ENCODE data around the gene BBC3.
A peak's percentile ranks its signal among the peaks of the same experiment; 100 is the strongest.
"Not testable (repeated sequence)": the region's sequence is repeated elsewhere in the genome, so short reads cannot be mapped to it uniquely, and the experiment has no call there.

The BBC3 gene

GRCh38 chr19:47257411-47258169 lies 26.6 kb upstream of the BBC3 start:
- Histone ChIP-seq H3K36me3 (ENCODE audit: insufficient read depth, low read length) (0 out of 2 replicates have a peak, but pooled peaks cover 3% of the 10 kb centered on the region), H3K27me3 (ENCODE audit: insufficient read depth, low read length) (no peaks in the 10 kb centered on the region), H3K4me1 (ENCODE audit: control insufficient read depth, insufficient read depth, low read length, unreplicated experiment) (peaks cover 16% of the 10 kb centered on the region), H3K4me3 (ENCODE audit: low read depth, low read length) (peak overlapping the region; percentile 80), H3K27ac (ENCODE audit: low read depth, low read length) (peak overlapping the region; percentile 88), H2AFZ (ENCODE audit: low read length, unreplicated experiment) (no peak overlapping the region), H3K79me2 (ENCODE audit: control insufficient read depth, insufficient read depth, low read length, unreplicated experiment) (peaks cover 24% of the 10 kb centered on the region)

- peaks cover 16% of the 10 kb centered on the region for H3K4me1 ChIP-seq (ENCODE audit: control insufficient read depth, insufficient read depth, low read length, unreplicated experiment)
- peak overlapping the region; percentile 80 for H3K4me3 ChIP-seq (ENCODE audit: low read depth, low read length)
- peak overlapping the region; percentile 88 for H3K27ac ChIP-seq (ENCODE audit: low read depth, low read length)
- no peak overlapping the region for H2AFZ ChIP-seq (ENCODE audit: low read length, unreplicated experiment)
- no peaks in the 10 kb centered on the region for H3K27me3 ChIP-seq (ENCODE audit: insufficient read depth, low read length)
- H3K79me2 ChIP-seq (ENCODE audit: control insufficient read depth, insufficient read depth, low read length, unreplicated experiment) = peaks cover 24% of the 10 kb centered on the region
- 0 out of 2 replicates have a peak, but pooled peaks cover 3% of the 10 kb centered on the region for H3K36me3 ChIP-seq (ENCODE audit: insufficient read depth, low read length)
Observed at GRCh38 chr19:47256693-47257410, 25.9 kb upstream of the BBC3 start.

- Histone ChIP-seq H3K4me3 (ENCODE audit: low read depth, low read length) (peak within 1 kb of the TSS; percentile 80), H3K36me3 (ENCODE audit: insufficient read depth, low read length) (0 out of 2 replicates have a peak, but pooled peaks cover under 1% of the 10 kb centered on the region), H3K79me2 (ENCODE audit: control insufficient read depth, insufficient read depth, low read length, unreplicated experiment) (peaks cover 24% of the 10 kb centered on the region), H3K27me3 (ENCODE audit: insufficient read depth, low read length) (no peaks in the 10 kb centered on the region), H2AFZ (ENCODE audit: low read length, unreplicated experiment) (peak within 1 kb of the TSS; percentile 57), H3K4me1 (ENCODE audit: control insufficient read depth, insufficient read depth, low read length, unreplicated experiment) (peaks cover 16% of the 10 kb centered on the region), H3K27ac (ENCODE audit: low read depth, low read length) (peak within 1 kb of the TSS; percentile 88)
Observed at GRCh38 chr19:47255879-47256692, 25.1 kb upstream of the BBC3 start, which contains the start of gene CCDC9. Gene CCDC9 (plus strand): TSS chr19:47256525. CDS start chr19:47258401, 1,876 bp downstream.

GRCh38 chr19:47253970-47254369 lies 23.0 kb upstream of the BBC3 start:
- Histone ChIP-seq H3K4me1 (ENCODE audit: control insufficient read depth, insufficient read depth, low read length, unreplicated experiment) (peaks cover 13% of the 10 kb centered on the region), H2AFZ (ENCODE audit: low read length, unreplicated experiment) (no peak overlapping the region), H3K4me3 (ENCODE audit: low read depth, low read length) (no peak overlapping the region), H3K79me2 (ENCODE audit: control insufficient read depth, insufficient read depth, low read length, unreplicated experiment) (peaks cover 11% of the 10 kb centered on the region), H3K36me3 (ENCODE audit: insufficient read depth, low read length) (no peaks in the 10 kb centered on the region), H3K27ac (ENCODE audit: low read depth, low read length) (peak overlapping the region; percentile 3), H3K27me3 (ENCODE audit: insufficient read depth, low read length) (no peaks in the 10 kb centered on the region)

GRCh38 chr19:47253467-47253881 lies 22.5 kb upstream of the BBC3 start:
- Histone ChIP-seq H3K79me2 (ENCODE audit: control insufficient read depth, insufficient read depth, low read length, unreplicated experiment) (peaks cover 6% of the 10 kb centered on the region), H2AFZ (ENCODE audit: low read length, unreplicated experiment) (no peak overlapping the region), H3K36me3 (ENCODE audit: insufficient read depth, low read length) (no peaks in the 10 kb centered on the region), H3K27me3 (ENCODE audit: insufficient read depth, low read length) (no peaks in the 10 kb centered on the region), H3K4me1 (ENCODE audit: control insufficient read depth, insufficient read depth, low read length, unreplicated experiment) (peaks cover 8% of the 10 kb centered on the region), H3K27ac (ENCODE audit: low read depth, low read length) (peak overlapping the region; percentile 3), H3K4me3 (ENCODE audit: low read depth, low read length) (no peak overlapping the region)

GRCh38 chr19:47253016-47253415 lies 22.0 kb upstream of the BBC3 start:
- H3K4me1 ChIP-seq (ENCODE audit: control insufficient read depth, insufficient read depth, low read length, unreplicated experiment); H3K27me3 ChIP-seq (ENCODE audit: insufficient read depth, low read length); H3K4me3 ChIP-seq (ENCODE audit: low read depth, low read length); H3K79me2 ChIP-seq (ENCODE audit: control insufficient read depth, insufficient read depth, low read length, unreplicated experiment); H2AFZ ChIP-seq (ENCODE audit: low read length, unreplicated experiment); H3K36me3 ChIP-seq (ENCODE audit: insufficient read depth, low read length): not testable (repeated sequence)
- peak overlapping the region; percentile 3; the same call in 1 of the 2 replicates for H3K27ac ChIP-seq (ENCODE audit: low read depth, low read length)

GRCh38 chr19:47247308-47247990 lies 16.4 kb upstream of the BBC3 start:
- H2AFZ ChIP-seq (ENCODE audit: low read length, unreplicated experiment) = no peak overlapping the region
- no peaks in the 10 kb centered on the region for H3K36me3 ChIP-seq (ENCODE audit: insufficient read depth, low read length)
- H3K79me2 ChIP-seq (ENCODE audit: control insufficient read depth, insufficient read depth, low read length, unreplicated experiment) = no peaks in the 10 kb centered on the region
- H3K4me1 ChIP-seq (ENCODE audit: control insufficient read depth, insufficient read depth, low read length, unreplicated experiment) = no peaks in the 10 kb centered on the region
- H3K27me3 ChIP-seq (ENCODE audit: insufficient read depth, low read length) = no peaks in the 10 kb centered on the region
- no peak overlapping the region for H3K27ac ChIP-seq (ENCODE audit: low read depth, low read length)
- H3K4me3 ChIP-seq (ENCODE audit: low read depth, low read length) = 0 out of 2 replicates have a peak overlapping the region, but pooled peaks have one; percentile 3

GRCh38 chr19:47243776-47244547 lies 13.0 kb upstream of the BBC3 start:
- peak overlapping the region; percentile 49 for H3K27ac ChIP-seq (ENCODE audit: low read depth, low read length)
- H3K4me3 ChIP-seq (ENCODE audit: low read depth, low read length) = peak overlapping the region; percentile 65
- peaks cover 8% of the 10 kb centered on the region for H3K4me1 ChIP-seq (ENCODE audit: control insufficient read depth, insufficient read depth, low read length, unreplicated experiment)
- no peaks in the 10 kb centered on the region for H3K36me3 ChIP-seq (ENCODE audit: insufficient read depth, low read length)
- peaks cover 5% of the 10 kb centered on the region; the same call in 1 of the 2 replicates for H3K27me3 ChIP-seq (ENCODE audit: insufficient read depth, low read length)
- no peak overlapping the region for H2AFZ ChIP-seq (ENCODE audit: low read length, unreplicated experiment)
- no peaks in the 10 kb centered on the region for H3K79me2 ChIP-seq (ENCODE audit: control insufficient read depth, insufficient read depth, low read length, unreplicated experiment)

- H3K27me3 ChIP-seq (ENCODE audit: insufficient read depth, low read length) = peaks cover 5% of the 10 kb centered on the region; the same call in 1 of the 2 replicates
- H3K4me1 ChIP-seq (ENCODE audit: control insufficient read depth, insufficient read depth, low read length, unreplicated experiment) = peaks cover 8% of the 10 kb centered on the region
- H3K36me3 ChIP-seq (ENCODE audit: insufficient read depth, low read length) = no peaks in the 10 kb centered on the region
- no peak overlapping the region for H2AFZ ChIP-seq (ENCODE audit: low read length, unreplicated experiment)
- H3K27ac ChIP-seq (ENCODE audit: low read depth, low read length) = peak overlapping the region; percentile 49; the same call in 1 of the 2 replicates
- no peaks in the 10 kb centered on the region for H3K79me2 ChIP-seq (ENCODE audit: control insufficient read depth, insufficient read depth, low read length, unreplicated experiment)
- H3K4me3 ChIP-seq (ENCODE audit: low read depth, low read length) = peak overlapping the region; percentile 65
Observed at GRCh38 chr19:47243364-47243775, 12.4 kb upstream of the BBC3 start.

Data from ACC112 (cell line).